ENCODE measurements around the gene SBNO2.

Gene SBNO2

DNA sequence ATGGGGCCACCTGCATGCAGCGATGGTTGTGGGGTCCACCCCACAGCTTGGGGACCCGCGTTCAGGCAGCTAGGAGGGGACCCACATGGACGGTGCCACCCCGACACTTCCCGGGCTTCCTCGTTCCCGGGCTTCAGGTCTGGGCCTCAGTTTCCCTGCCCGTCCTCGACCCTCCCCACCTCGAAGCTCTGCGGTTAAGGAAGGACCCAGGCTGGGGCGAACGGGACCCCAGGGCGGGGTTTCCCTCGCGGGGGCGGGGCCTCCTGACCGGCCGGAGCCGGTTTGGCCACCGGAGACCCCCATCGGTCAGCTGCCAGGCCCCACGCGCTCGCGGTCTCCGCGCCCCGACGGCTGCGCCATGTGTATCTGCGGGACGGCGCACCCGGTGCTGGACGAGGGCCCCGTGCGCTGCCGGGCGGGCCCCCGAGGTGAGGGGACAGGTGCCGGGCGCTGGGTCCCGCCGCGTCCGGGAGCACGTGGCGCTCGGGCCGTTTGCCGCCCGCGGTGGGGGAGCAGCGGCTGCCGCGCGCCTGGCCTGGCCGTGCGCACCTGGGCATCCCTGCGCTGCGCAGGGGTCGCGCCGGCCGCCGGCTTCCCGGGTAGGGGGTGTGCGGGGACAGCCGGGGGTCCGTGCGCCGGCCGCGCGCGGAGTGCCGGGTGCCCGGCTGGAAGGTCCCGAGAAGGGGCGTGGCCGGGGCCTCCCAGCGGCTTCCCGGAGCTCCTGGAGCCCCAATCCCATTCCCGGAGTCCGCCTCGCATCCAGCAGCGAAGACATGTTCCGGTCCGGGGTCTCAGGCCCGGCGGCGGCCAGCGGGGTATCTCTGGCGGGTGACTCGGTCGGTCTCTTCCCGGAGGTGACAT is 102.9 kb downstream of the SBNO2 start:
- no peak for DNase-seq

DNA sequence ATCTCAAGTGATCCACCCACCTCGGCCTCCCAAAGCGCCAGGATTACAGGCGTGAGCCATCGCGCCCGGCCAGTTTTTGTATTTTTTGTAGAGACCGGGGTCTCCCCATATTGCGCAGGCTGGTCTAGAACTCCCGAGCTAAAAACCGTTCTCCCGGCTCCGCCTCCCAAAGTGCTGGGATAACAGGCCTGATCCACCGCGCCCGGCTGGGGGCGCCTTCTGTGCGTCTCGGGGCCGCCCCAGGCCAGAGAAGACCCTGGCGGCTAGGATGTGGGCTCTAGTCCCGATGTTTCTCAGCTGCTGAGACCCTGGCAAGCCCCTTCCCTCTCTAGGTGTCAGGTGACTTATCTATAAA is 103.5 kb downstream of the SBNO2 start:
- no peak for DNase-seq

GRCh38 chr19:1069009-1069779 is 104.9 kb downstream of the SBNO2 start:
- peak; percentile 96 to 98 (median 97) for DNase-seq

DNA sequence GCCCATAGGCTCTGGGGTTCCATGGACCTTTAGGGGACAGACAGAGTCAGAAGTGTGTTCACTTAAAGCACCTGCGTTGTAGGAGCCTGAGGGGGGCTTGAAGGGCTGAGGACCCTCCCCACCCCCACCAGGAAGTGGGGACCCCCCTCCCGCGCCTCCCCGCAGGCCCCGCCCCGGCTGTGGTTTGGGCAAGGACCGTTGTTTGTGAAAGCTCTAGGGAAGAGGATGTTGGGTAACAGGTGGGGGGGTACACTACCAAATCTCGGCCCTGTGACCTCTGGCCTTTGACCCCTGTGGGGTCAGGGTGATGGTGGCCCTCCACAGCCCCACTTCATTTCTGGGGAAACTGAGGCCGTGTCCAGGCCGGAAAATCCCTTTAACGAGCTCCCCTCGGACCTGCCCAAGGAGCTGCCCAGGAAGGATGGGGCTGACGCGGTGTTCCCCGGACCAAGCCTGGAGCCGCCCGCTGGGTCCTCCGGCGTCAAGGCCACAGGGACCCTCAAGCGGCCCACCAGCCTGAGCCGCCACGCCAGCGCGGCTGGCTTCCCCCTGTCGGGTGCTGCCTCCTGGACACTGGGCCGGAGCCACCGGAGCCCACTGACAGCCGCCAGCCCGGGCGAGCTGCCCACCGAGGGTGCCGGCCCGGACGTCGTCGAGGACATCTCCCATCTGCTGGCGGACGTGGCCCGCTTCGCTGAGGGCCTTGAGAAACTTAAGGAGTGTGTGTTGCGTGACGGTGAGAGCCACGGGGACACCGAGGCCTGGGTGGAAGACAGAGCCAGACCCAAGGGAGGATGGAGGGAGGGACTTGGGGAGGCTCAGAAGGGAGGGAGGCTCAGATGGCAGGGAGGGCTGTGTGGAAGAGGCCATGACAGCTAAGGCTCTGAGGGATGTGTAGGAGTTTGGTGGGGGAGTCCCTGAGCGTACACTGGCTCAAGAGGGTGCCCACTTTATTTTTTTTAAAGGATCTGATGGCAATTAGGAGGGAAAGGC is 105.8 kb downstream of the SBNO2 start:
- DNase-seq, result peak; percentile 62 to 86 (median 80)

- DNase-seq, result peak in 1 of 4 experiments; percentile 21
Observed at GRCh38 chr19:1067341-1067957, 106.6 kb downstream of the SBNO2 start.

DNA sequence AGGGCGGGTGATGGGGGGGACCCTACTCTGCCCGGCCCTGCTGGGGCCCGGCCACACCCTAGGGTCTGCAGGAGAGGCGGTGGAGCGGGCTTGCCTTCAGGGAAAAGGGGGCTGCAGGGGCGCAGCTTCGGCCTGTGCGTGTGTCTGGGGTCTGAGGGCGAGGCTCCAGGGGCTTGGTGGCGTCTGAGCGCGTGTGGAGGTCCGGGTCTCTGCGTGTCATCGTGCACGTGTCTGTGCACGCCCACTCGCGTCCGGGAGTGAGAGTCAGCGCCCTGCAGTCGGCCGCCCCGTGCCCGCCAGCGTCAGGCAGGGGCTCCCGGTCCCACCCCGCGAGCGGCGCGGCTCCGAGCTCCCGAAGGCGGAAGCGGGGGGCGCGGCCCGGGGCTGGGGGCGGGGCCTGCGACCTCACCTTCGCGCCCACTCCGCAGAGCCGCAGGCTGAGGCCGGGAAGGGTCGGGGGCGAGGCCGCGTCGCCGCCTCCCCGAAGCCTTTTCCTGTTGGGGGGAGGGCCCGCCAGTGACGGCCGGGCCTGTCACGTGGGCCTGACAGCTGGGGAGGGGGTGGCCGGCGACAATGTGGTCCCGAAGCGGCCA is 107.2 kb downstream of the SBNO2 start, which contains the start of gene ARHGAP45:
Gene ARHGAP45 (plus strand): TSS at position 420 of the 593 bp plus-strand sequence. CDS start 239 bp downstream, outside the sequence.
- peak; percentile 89 to 93 (median 93) for DNase-seq

- no peak for DNase-seq
Observed at GRCh38 chr19:1066251-1066747, 107.8 kb downstream of the SBNO2 start.

DNA sequence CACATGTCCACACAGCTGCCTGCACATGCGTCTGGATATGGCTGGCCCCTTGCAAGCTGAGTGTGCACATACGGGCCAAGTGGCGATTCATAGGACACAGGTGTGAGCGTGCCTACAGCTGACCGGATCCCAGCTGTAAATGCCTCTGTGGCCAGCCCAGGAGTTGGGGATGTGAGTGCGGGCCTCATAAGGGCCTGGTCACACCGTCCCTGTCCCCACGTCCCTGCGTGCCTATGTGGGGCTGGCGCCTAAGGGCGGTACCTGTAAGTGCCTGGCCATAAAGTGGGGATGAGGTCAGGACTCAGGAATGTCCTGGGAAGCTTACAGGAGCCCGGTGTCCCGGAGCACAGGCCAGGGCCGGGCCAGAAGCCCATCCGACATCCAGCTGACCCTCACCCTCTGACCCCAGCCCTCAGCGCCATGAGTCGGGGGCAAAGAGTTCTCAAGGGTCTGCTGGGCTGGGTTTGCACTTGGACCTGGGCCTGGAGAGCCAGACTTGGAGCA is 108.4 kb downstream of the SBNO2 start:
- no peak for DNase-seq

- peak; percentile 83 to 92 (median 88) for DNase-seq
Observed at GRCh38 chr19:1064661-1065605, 109.1 kb downstream of the SBNO2 start.

DNA sequence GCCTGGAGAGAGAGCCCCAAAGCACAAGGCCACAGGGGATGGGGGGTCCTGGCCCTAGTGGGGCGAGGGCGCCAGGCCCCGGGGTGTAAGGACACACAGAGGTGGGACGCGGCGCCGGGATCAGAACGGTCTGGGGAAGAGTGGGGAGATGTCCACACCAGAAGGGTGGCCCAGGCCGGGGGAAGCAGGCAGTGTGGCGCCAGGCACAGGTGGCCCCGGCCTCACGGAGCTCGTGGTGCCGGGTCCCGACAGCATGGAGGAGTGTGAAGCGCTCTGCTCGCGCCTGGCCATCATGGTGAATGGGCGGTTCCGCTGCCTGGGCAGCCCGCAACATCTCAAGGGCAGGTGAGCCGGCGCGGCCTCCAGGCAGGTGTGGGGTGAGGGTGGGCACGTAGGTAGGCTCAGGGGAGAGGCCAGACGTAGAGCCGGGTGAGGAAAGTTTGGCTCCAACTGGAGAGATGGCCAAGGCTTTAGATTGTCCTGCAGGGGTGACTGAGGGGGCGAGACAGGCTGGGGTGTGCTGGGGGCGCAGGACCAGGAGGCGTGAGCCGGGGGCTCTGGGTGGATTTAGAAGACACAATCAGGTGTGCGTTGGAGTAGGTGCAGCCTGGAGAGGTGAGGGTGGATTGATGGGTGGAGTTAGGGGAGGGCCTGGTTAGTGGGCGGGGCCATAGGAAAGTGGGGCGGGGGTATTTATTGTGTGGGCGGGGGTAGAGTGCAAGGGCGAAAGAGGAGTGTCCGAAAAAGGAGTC is 110.0 kb downstream of the SBNO2 start:
- no peak for DNase-seq

DNA sequence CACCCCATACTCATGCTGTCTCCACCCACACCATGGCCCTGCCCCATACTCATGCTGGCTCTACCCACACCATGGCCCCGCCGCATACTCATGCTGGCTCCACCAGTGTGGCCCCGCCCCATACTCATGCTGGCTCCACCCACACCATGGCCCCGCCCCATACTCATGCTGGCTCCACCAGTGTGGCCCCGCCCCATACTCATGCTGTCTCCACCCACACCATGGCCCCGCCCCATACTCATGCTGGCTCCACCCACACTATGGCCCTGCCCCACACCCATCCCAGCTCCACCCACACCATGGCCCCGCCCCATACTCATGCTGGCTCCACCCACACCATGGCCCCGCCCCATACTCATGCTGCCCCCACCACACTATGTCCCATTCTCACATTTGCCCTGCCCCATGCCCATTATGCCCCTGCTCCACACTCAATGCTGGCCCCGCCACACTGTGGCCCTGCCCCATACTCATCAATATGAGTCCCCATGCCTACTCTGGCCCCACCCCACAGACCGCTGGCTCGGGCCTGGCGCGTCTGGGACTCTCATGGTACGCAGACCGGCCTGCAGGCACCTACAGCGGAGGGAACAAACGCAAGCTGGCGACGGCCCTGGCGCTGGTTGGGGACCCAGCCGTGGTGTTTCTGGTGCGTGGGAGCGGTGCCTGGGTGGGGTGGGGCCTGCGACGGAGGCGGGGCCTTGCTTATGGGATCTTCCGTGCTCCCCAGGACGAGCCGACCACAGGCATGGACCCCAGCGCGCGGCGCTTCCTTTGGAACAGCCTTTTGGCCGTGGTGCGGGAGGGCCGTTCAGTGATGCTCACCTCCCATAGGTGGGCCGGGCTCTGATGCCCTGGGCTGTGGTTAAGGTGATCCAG is 110.8 kb downstream of the SBNO2 start:
- DNase-seq, result peak; percentile 41 to 73 (median 62)

GRCh38 chr19:1062387-1063029 is 111.6 kb downstream of the SBNO2 start:
- DNase-seq, result no peak

GRCh38 chr19:1061987-1062386 is 112.1 kb downstream of the SBNO2 start:
- DNase-seq, result no peak

- DNase-seq, result no peak
Observed at GRCh38 chr19:1060689-1061088, 113.4 kb downstream of the SBNO2 start.

GRCh38 chr19:1058112-1058511 is 116.0 kb downstream of the SBNO2 start:
- no peak for DNase-seq
